IMR-90 (cell line): Measurements from ENCODE around the gene PTPN23.

ENCODE experiments used
- BHLHE40 ChIP-seq: fragments of 150-350 bp; IDR thresholded peaks from 2 replicates; pipeline ENCODE4 v1.6.1; 2016; ENCODE audit warnings: mild to moderate bottlenecking, low read depth, low read length
- CTCF ChIP-seq: conservative IDR thresholded peaks from 2 replicates; pipeline ENCODE4 v1.5.1; 2012; ENCODE audit warnings: mild to moderate bottlenecking, low read depth, low read length, improper control_type of control experiment
- ELK1 ChIP-seq: fragments of 150-350 bp; IDR thresholded peaks from 2 replicates; pipeline ENCODE4 v1.6.1; 2016; ENCODE audit warnings: low read depth, mild to moderate bottlenecking, low read length, moderate library complexity, borderline replicate concordance
- MAZ ChIP-seq: IDR thresholded peaks from 2 replicates; pipeline ENCODE4 v1.6.1; 2012; ENCODE audit warnings: low read depth, mild to moderate bottlenecking, low read length, improper control_type of control experiment, moderate library complexity, borderline replicate concordance
- MXI1 ChIP-seq: IDR thresholded peaks from 2 replicates; pipeline ENCODE4 v1.6.1; 2012; ENCODE audit warnings: low read depth, mild to moderate bottlenecking, low read length, moderate library complexity, borderline replicate concordance
- POLR2A ChIP-seq: IDR thresholded peaks from 2 replicates; pipeline ENCODE4 v1.6.1; 2012; ENCODE audit warnings: mild to moderate bottlenecking, low read depth, low read length
- RFX5 ChIP-seq: IDR thresholded peaks from 2 replicates; pipeline ENCODE4 v1.8.0; 2012; ENCODE audit warnings: low read depth, mild to moderate bottlenecking, low read length, moderate library complexity
- SMC3 ChIP-seq: fragments of 150-350 bp; IDR thresholded peaks from 2 replicates; pipeline ENCODE4 v1.6.1; 2016; ENCODE audit warnings: low read depth, mild to moderate bottlenecking, antibody characterized with exemption, low read length, moderate library complexity

GRCh38 chr3:47413751-47414150 lies 32.9 kb downstream of the PTPN23 start:
- TF ChIP-seq CTCF: no peak
- no peak for TF ChIP-seq BHLHE40
- no peak for TF ChIP-seq RFX5
- TF ChIP-seq POLR2A: no peak
- TF ChIP-seq ELK1: no peak
- no peak for TF ChIP-seq SMC3
- no peak for TF ChIP-seq MXI1
- no peak for TF ChIP-seq MAZ
